GM12878 (cell line): ENCODE data around the gene PRDM16. TPM values are rescaled to one million over a fixed set of nuclear protein-coding genes. Genes with fewer than 3 reads are reported as not detected.

Experiments
- ATAC-seq: fragments of 200-7000 bp; cut with Tn5 transposase; 3 replicates; pipeline ENCODE4 v1.9.1; 2020; ENCODE audit warnings: mild to moderate bottlenecking, moderate library complexity
- BruUV-seq: library from RNA; stranded (reverse); fragments of 400-500 nt; replicated peaks from 2 replicates; lab custom pipeline; 2021; lab: Mats Ljungman, UMichigan
- CTCF ChIA-PET: fragments of 300-600 bp; sonication (Branson Sonifier 250); formaldehyde crosslinking; extraction: SDS; loops from one replicate; lab custom pipeline; 2021; ENCODE audit warnings: inconsistent platforms; lab: Yijun Ruan, JAX
- POLR2A ChIA-PET: fragments of 350-600 bp; formaldehyde crosslinking; extraction: SDS; loops from one replicate; lab custom pipeline; 2021; ENCODE audit warnings: inconsistent platforms; lab: Charles Lee
- RAD21 ChIA-PET: fragments of 300-600 bp; sonication (Branson Sonifier 250); formaldehyde crosslinking; loops from one replicate; lab custom pipeline; 2023; ENCODE audit warnings: antibody characterized with exemption; ENCODE audit not compliant: unreplicated experiment; lab: Charles Lee
- SMC1A ChIA-PET: fragments of 300-600 bp; sonication (Branson Sonifier 250); formaldehyde crosslinking; loops from one replicate; lab custom pipeline; 2023; ENCODE audit not compliant: unreplicated experiment, uncharacterized antibody; lab: Charles Lee
- DNase-seq: peaks from one replicate; pipeline ENCODE4 v3.0.0-alpha.2; 2011; ENCODE audit warnings: low read depth, low spot score
- FAIRE-seq: peaks from 3 replicates; lab custom pipeline; 2011; peaks lifted over from hg19 to GRCh38; lab: Jason Lieb, UNC
- H2AFZ ChIP-seq: 2 replicates; pipeline ENCODE4 v1.6.0; 2011; ENCODE audit warnings: low read depth, low read length, control low read depth; ENCODE audit not compliant: control insufficient read depth
- H3K27ac ChIP-seq: 2 replicates; pipeline ENCODE4 v1.5.1; 2011; ENCODE audit warnings: control low read depth; ENCODE audit not compliant: control insufficient read depth, insufficient read depth
- H3K27me3 ChIP-seq, 2 experiments: replicated peaks in 1 of 2; 2 replicates each; pipeline versions ENCODE4 v1.6.0 to v1.6.1; 2011; ENCODE audit warnings: low read length in 1 of 2; ENCODE audit not compliant: control insufficient read depth in 2 of 2, insufficient read depth in 2 of 2
- H3K36me3 ChIP-seq, 2 experiments: 2 replicates each; pipeline ENCODE4 v1.5.1; 2011; ENCODE audit warnings: low read length in 1 of 2; ENCODE audit not compliant: control insufficient read depth in 2 of 2, insufficient read depth in 2 of 2
- H3K4me1 ChIP-seq: 2 replicates; pipeline ENCODE4 v1.6.1; 2011; ENCODE audit warnings: mild to moderate bottlenecking, low read length, moderate library complexity, mixed read lengths; ENCODE audit not compliant: control insufficient read depth, insufficient read depth
- H3K4me2 ChIP-seq: 2 replicates; pipeline ENCODE4 v1.6.0; 2011; ENCODE audit warnings: control low read depth; ENCODE audit not compliant: control insufficient read depth, insufficient read depth
- H3K4me3 ChIP-seq: fragments of 200-600 bp; sonication (generic); 2 replicates; pipeline ENCODE4 v1.5.1; 2016
- H3K79me2 ChIP-seq: 2 replicates; pipeline ENCODE4 v1.6.0; 2011; ENCODE audit warnings: low read length; ENCODE audit not compliant: control insufficient read depth, insufficient read depth
- H3K9ac ChIP-seq: 2 replicates; pipeline ENCODE4 v1.8.0; 2011; ENCODE audit warnings: low read length, control low read depth, mixed read lengths; ENCODE audit not compliant: control insufficient read depth, insufficient read depth
- H3K9me3 ChIP-seq: replicated peaks from 3 replicates; pipeline ENCODE4 v1.5.1; 2011; ENCODE audit warnings: mild to moderate bottlenecking, low read length; ENCODE audit not compliant: control insufficient read depth, insufficient read depth
- H4K20me1 ChIP-seq: 2 replicates; pipeline ENCODE4 v1.6.0; 2011; ENCODE audit not compliant: control insufficient read depth, insufficient read depth
- ELK1 ChIP-seq: IDR thresholded peaks from 2 replicates; pipeline ENCODE4 v1.6.1; 2012; ENCODE audit warnings: low read depth, low read length, improper control_type of control experiment
- EZH2 ChIP-seq: IDR thresholded peaks from 2 replicates; pipeline ENCODE4 v1.6.1; 2012; ENCODE audit warnings: low read depth, mild to moderate bottlenecking, control low read depth, inconsistent platforms, low read length, borderline replicate concordance; ENCODE audit not compliant: control insufficient read depth
- LARP7 ChIP-seq: fragments of 450-650 bp; IDR thresholded peaks from 2 replicates; pipeline ENCODE4 v1.6.1; 2017; ENCODE audit warnings: mild to moderate bottlenecking
- MXI1 ChIP-seq: fragments of 150-350 bp; IDR thresholded peaks from 2 replicates; pipeline ENCODE4 v1.6.1; 2011; ENCODE audit warnings: low read depth, mild to moderate bottlenecking, inconsistent platforms, low read length, improper control_type of control experiment
- MYC ChIP-seq: IDR thresholded peaks from 2 replicates; pipeline ENCODE4 v1.6.1; 2011; ENCODE audit warnings: mild to moderate bottlenecking, low read length, moderate library complexity, inconsistent platforms; ENCODE audit not compliant: insufficient read depth, insufficient replicate concordance, insufficient read length, severe bottlenecking
- POLR2AphosphoS5 ChIP-seq: IDR thresholded peaks from 2 replicates; pipeline ENCODE4 v1.6.1; 2011; ENCODE audit warnings: mild to moderate bottlenecking, low read length, inconsistent platforms
- SRF ChIP-seq, 2 experiments: IDR thresholded peaks; 2 replicates each; pipeline ENCODE4 v1.6.1; 2011; ENCODE audit warnings: low read depth in 2 of 2, low read length in 2 of 2, mild to moderate bottlenecking in 1 of 2, moderate library complexity in 1 of 2
- TAF1 ChIP-seq: IDR thresholded peaks from 2 replicates; pipeline ENCODE4 v1.6.1; 2011; ENCODE audit warnings: mild to moderate bottlenecking, low read depth, low read length, borderline replicate concordance
- USF2 ChIP-seq: IDR thresholded peaks from 2 replicates; pipeline ENCODE4 v1.6.1; 2011; ENCODE audit warnings: low read depth, low read length, improper control_type of control experiment, borderline replicate concordance
- YY1 ChIP-seq: IDR thresholded peaks from 2 replicates; pipeline ENCODE4 v1.6.1; 2011; ENCODE audit warnings: low read depth, mild to moderate bottlenecking, low read length
- WGBS: methylation state at CpG from one replicate; pipeline ENCODE4 v1.1.6; 2016; ENCODE audit warnings: low lambda C conversion rate; ENCODE audit not compliant: insufficient replicate concordance, insufficient coverage; ENCODE audit errors: missing lambda C conversion rate; 5-methylcytosine and 5-hydroxymethylcytosine counted together
- in situ Hi-C: fragments of 300-500 bp; cut with MboI; formaldehyde crosslinking; loops from 9 replicates; pipeline ENCODE4 v1.14.3; 2018; ENCODE audit warnings: mixed read lengths
- intact Hi-C: fragments of 100-400 bp; cut with micrococcal nuclease; formaldehyde crosslinking; loops from one replicate; pipeline ENCODE4 v1.14.2; 2022; ENCODE audit not compliant: unreplicated experiment
- polyA plus RNA-seq, 11 experiments: library from polyadenylated mRNA; depleted of rRNA in 4 of 11; unstranded in 6 of 11; stranded (reverse) in 5 of 11; fragments of >200 nt; fragmentation: Nextera tagmentation in 4 of 11; fragmentation: Illumina TruSeq in 1 of 11; extraction: Ambion mirVana in 4 of 11; extraction: Trizol in 1 of 11; gene quantifications; 1 replicate in 1 of 11; 2 replicates in 10 of 11; pipeline versions ENCODE4 v1.2.1 to v1.2.3, GENCODE V29; 2011 to 2016; ENCODE audit warnings: inconsistent platforms in 2 of 11, missing spikeins in 2 of 11, low read depth in 1 of 11
- total RNA-seq, 4 experiments: library from RNA; depleted of rRNA in 3 of 4; stranded (reverse); fragments of >200 nt in 3 of 4; fragmentation: Illumina TruSeq in 1 of 4; extraction: Trizol in 1 of 4; gene quantifications; 2 replicates each; pipeline versions ENCODE4 v1.2.1 to v1.2.3, GENCODE V29; 2013 to 2021

Gene PRDM16
- total and polyA plus RNA-seq, 10 of the 15 experiments (the other 5 are each of a cell fraction or from before 2014, with no cell fraction given), result 0.03 TPM; not detected in 9

GRCh38 chr1:3242408-3243260, 173.6 kb downstream of the PRDM16 start:
- no peaks in the 10 kb centered on the region for H4K20me1 ChIP-seq
- SMC1A ChIA-PET, result no interaction called here
- WGBS, result 49% methylated on average over 31 of the region's 35 CpGs
- H2AFZ ChIP-seq, result no peak overlapping the region
- H3K36me3 ChIP-seq, result no peaks in the 10 kb centered on the region
- H3K79me2 ChIP-seq, result no peaks in the 10 kb centered on the region
- no peaks in the 10 kb centered on the region for H3K9me3 ChIP-seq
- in situ Hi-C loops (no loop called here), intact Hi-C loops (no loop called here)
- H3K27me3 ChIP-seq, result no peaks in the 10 kb centered on the region
- CTCF ChIA-PET, result no interaction called here
- DNase-seq (no peak), ATAC-seq (no peak), FAIRE-seq (no peak)
- H3K4me2 ChIP-seq, result no peak overlapping the region
- no peak overlapping the region for H3K9ac ChIP-seq
- no peak for TF ChIP-seq LARP7
- TF ChIP-seq MYC, result no peak
- TF ChIP-seq POLR2AphosphoS5, result no peak
- no peak for TF ChIP-seq SRF (IDR thresholded peaks at IDR 0.05; ENCODE audit: low read depth in 2 of 2, low read length in 2 of 2)
- TF ChIP-seq TAF1, result no peak
- no peak for TF ChIP-seq MXI1
- TF ChIP-seq YY1, result no peak
- no peak for TF ChIP-seq EZH2
- TF ChIP-seq ELK1, result no peak
- TF ChIP-seq USF2, result no peak
- no TSS peak for BruUV-seq
- H3K4me1 ChIP-seq, result no peaks in the 10 kb centered on the region
- RAD21 ChIA-PET, result no interaction called here
- POLR2A ChIA-PET, result no interaction called here
- no peak overlapping the region for H3K4me3 ChIP-seq
- H3K27ac ChIP-seq, result no peak overlapping the region
